Tibial nerve (tissue), 4 donors: ENCODE measurements around the gene HIP1.
"Not testable (repeated sequence)": the region's sequence is repeated elsewhere in the genome, so short reads cannot be mapped to it uniquely, and the experiment has no call there.

Source experiments
- EP300 ChIP-seq, 2 donors: sonication (generic); formaldehyde crosslinking; IDR thresholded peaks; one replicate each; pipeline ENCODE4 v1.6.1; 2017; ENCODE audit warnings: antibody characterized with exemption in 2 of 2, mild to moderate bottlenecking in 1 of 2
- TF ChIP-seq, protein P1 (sequence below), 5 experiments: fragments of 200-600 bp in 3 of 5; fragments of 450-650 bp in 2 of 5; sonication (generic) in 3 of 5; IDR thresholded peaks; one replicate each; pipeline ENCODE4 v1.5.1; 2016 to 2019; ENCODE audit warnings: antibody characterized with exemption in 5 of 5, mild to moderate bottlenecking in 3 of 5, moderate library complexity in 2 of 5

DNA sequence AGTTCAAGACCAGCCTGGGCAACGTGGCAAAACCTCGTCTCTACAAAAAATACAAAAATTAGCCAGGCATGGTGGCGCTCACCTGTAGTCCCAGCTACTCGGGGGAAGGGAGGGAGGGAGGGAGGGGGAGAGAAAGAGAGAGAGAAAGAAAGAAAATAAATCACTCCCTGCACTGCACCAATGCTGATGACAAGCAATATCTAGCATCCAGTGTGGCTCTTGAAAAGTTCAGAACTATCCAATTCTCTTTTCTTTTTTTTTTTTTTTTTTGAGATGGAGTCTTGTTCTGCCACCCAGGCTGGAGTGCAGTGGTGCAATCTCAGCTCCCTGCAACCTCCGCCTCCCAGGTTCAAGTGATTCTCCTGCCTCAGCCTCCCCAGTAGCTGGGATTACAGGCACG, 45.1 kb downstream of the HIP1 start:
- TF ChIP-seq, protein P1, sequence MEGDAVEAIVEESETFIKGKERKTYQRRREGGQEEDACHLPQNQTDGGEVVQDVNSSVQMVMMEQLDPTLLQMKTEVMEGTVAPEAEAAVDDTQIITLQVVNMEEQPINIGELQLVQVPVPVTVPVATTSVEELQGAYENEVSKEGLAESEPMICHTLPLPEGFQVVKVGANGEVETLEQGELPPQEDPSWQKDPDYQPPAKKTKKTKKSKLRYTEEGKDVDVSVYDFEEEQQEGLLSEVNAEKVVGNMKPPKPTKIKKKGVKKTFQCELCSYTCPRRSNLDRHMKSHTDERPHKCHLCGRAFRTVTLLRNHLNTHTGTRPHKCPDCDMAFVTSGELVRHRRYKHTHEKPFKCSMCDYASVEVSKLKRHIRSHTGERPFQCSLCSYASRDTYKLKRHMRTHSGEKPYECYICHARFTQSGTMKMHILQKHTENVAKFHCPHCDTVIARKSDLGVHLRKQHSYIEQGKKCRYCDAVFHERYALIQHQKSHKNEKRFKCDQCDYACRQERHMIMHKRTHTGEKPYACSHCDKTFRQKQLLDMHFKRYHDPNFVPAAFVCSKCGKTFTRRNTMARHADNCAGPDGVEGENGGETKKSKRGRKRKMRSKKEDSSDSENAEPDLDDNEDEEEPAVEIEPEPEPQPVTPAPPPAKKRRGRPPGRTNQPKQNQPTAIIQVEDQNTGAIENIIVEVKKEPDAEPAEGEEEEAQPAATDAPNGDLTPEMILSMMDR (IDR thresholded peaks at IDR 0.05), result not testable (repeated sequence)
- not testable (repeated sequence) for TF ChIP-seq EP300 (IDR thresholded peaks at IDR 0.05)
